ENCODE results near the gene AKT1S1. TPM values are rescaled to one million over a fixed set of nuclear protein-coding genes. Genes with fewer than 3 reads are reported as not detected.

The AKT1S1 gene
- total RNA-seq, 1 donor from 2014 or later, result 116 TPM

GRCh38 chr19:49852631-49853126 lies 24.5 kb downstream of the AKT1S1 start:
- H3K4me3 ChIP-seq (ENCODE audit: insufficient read depth, low read depth, low read length), result peak overlapping the region; percentile 75
- H3K27ac Mint-ChIP-seq (ENCODE audit: unreplicated experiment), result peak overlapping the region; percentile 59
- H3K79me2 ChIP-seq (ENCODE audit: insufficient read depth, low read length), result peaks cover 56% of the 10 kb centered on the region
- DNase-seq (ENCODE audit: low read depth) (no peak), FAIRE-seq (no peak)
- peak overlapping the region; percentile 93 for H3K4me2 ChIP-seq (ENCODE audit: low read length)
- H3K36me3 ChIP-seq (ENCODE audit: insufficient read depth, low read length), result no peaks in the 10 kb centered on the region
- peaks cover 19% of the 10 kb centered on the region for H3K36me3 Mint-ChIP-seq (ENCODE audit: low read depth, unreplicated experiment)
- TF ChIP-seq EZH2 (IDR thresholded peaks at IDR 0.05; ENCODE audit: insufficient read depth, low read length) (no peak), CTCF (IDR thresholded peaks at IDR 0.05; ENCODE audit: insufficient read depth, low read depth, low read length) (no peak)
- no peak overlapping the region for H2AFZ ChIP-seq (ENCODE audit: low read depth, low read length)
- peak overlapping the region; percentile 99 for H3K9ac ChIP-seq (ENCODE audit: low read length)
- no peak overlapping the region for H3K27ac ChIP-seq (ENCODE audit: low read depth, low read length)
- no peaks in the 10 kb centered on the region for H3K9me3 ChIP-seq (ENCODE audit: insufficient read depth, low read depth, low read length)
- peaks cover 66% of the 10 kb centered on the region for H4K20me1 ChIP-seq (ENCODE audit: insufficient read depth, low read length)
- peaks cover 24% of the 10 kb centered on the region for H3K4me1 Mint-ChIP-seq (ENCODE audit: low read depth, unreplicated experiment)
- H3K27me3 ChIP-seq (ENCODE audit: insufficient read depth, low read length), result no peaks in the 10 kb centered on the region
- H3K4me1 ChIP-seq (ENCODE audit: insufficient read depth, low read length), result peaks cover 28% of the 10 kb centered on the region
- H3K9me3 Mint-ChIP-seq (ENCODE audit: unreplicated experiment), result peaks cover 10% of the 10 kb centered on the region
- H3K4me3 Mint-ChIP-seq (ENCODE audit: unreplicated experiment), result peak overlapping the region; percentile 93
- H3K27me3 Mint-ChIP-seq (ENCODE audit: low read depth, unreplicated experiment), result no peaks in the 10 kb centered on the region

- Histone ChIP-seq H4K20me1 (ENCODE audit: insufficient read depth, low read length) (peaks cover 63% of the 10 kb centered on the region), H3K4me1 (ENCODE audit: insufficient read depth, low read length) (peaks cover 28% of the 10 kb centered on the region), H3K36me3 (ENCODE audit: insufficient read depth, low read length) (no peaks in the 10 kb centered on the region), H3K27ac (ENCODE audit: low read depth, low read length) (peak overlapping the region; percentile 97), H3K9me3 (ENCODE audit: insufficient read depth, low read depth, low read length) (no peaks in the 10 kb centered on the region), H3K4me3 (ENCODE audit: insufficient read depth, low read depth, low read length) (peak overlapping the region; percentile 75), H2AFZ (ENCODE audit: low read depth, low read length) (no peak overlapping the region), H3K79me2 (ENCODE audit: insufficient read depth, low read length) (peaks cover 53% of the 10 kb centered on the region), H3K27me3 (ENCODE audit: insufficient read depth, low read length) (no peaks in the 10 kb centered on the region), H3K9ac (ENCODE audit: low read length) (peak overlapping the region; percentile 99), H3K4me2 (ENCODE audit: low read length) (peak overlapping the region; percentile 93)
- no peak overlapping the region for H3K27ac Mint-ChIP-seq (ENCODE audit: unreplicated experiment)
- TF ChIP-seq CTCF (IDR thresholded peaks at IDR 0.05; ENCODE audit: insufficient read depth, low read depth, low read length), result no peak
- no peak for TF ChIP-seq EZH2 (IDR thresholded peaks at IDR 0.05; ENCODE audit: insufficient read depth, low read length)
- H3K4me1 Mint-ChIP-seq (ENCODE audit: low read depth, unreplicated experiment), result peaks cover 24% of the 10 kb centered on the region
- H3K36me3 Mint-ChIP-seq (ENCODE audit: low read depth, unreplicated experiment), result peaks cover 18% of the 10 kb centered on the region
- peaks cover 10% of the 10 kb centered on the region for H3K9me3 Mint-ChIP-seq (ENCODE audit: unreplicated experiment)
- no peaks in the 10 kb centered on the region for H3K27me3 Mint-ChIP-seq (ENCODE audit: low read depth, unreplicated experiment)
- FAIRE-seq (no peak), DNase-seq (ENCODE audit: low read depth) (no peak)
- H3K4me3 Mint-ChIP-seq (ENCODE audit: unreplicated experiment), result peak overlapping the region; percentile 93
These were observed 25.5 kb downstream of the AKT1S1 start for GRCh38 chr19:49851456-49852259.
